DND-41 (cell line): ENCODE data around the gene CDK9.

ENCODE experiments used
- CTCF ChIP-seq: IDR thresholded peaks from 2 replicates; pipeline ENCODE4 v1.5.1; 2012; ENCODE audit warnings: borderline replicate concordance, low read length, moderate library complexity, mild to moderate bottlenecking; ENCODE audit not compliant: poor library complexity, severe bottlenecking; ENCODE audit errors: extremely low read depth
- EZH2 ChIP-seq: IDR thresholded peaks from 3 replicates; pipeline ENCODE4 v1.6.1; 2012; ENCODE audit warnings: borderline replicate concordance, low read depth, mild to moderate bottlenecking, moderate library complexity, low read length, inconsistent platforms; ENCODE audit not compliant: severe bottlenecking

GRCh38 chr9:127786773-127787104, 905 bp downstream of the CDK9 start:
- TF ChIP-seq CTCF (peak; percentile 64), EZH2 (no peak)
